ENCODE data around the gene PLCXD1.

Gene PLCXD1

GRCh38 chrX:316351-317325 lies 35.5 kb downstream of the PLCXD1 start:
- Histone ChIP-seq H3K27ac (peak overlapping the region; percentile 29), H3K4me1 (ENCODE audit: control insufficient read depth in 1 of 2, insufficient read depth in 1 of 2, low read depth in 1 of 2, low read length in 1 of 2) (peaks cover 16 to 24% of the 10 kb centered on the region in 2 experiments)
- no peak for TF ChIP-seq CTCF (IDR thresholded peaks at IDR 0.05)

DNA sequence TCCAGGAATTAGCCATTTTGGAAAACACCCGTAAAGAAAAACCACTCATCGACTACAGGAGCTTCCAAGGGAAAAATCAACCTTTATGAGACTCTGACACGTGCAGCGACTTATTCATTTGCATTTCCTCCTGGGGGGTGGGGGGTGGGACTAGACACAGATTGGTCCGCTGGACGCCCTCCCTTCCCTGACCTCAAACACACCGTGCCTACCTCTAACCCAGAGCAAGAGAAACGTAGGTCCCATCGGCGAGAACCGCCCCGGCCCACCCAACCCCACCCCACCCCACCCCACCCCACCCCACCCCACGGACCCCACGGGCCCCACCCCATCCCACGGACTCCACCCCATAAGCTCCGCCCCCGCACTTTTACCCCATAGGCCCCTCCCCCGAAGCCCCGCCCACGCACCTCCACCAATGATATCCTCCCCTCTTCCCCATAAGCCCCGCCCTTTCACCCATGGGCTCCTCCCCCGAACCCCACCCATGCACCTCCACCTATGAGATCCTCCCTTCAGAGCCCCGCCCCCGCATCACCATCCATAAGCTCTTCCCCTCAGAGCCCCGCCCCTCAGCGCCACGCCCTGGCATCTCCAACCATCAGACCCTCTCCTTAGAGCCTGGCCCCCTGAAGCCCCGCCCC lies 36.4 kb downstream of the PLCXD1 start:
- peaks cover 25% of the 10 kb centered on the region for H3K36me3 ChIP-seq
- peaks cover 18% of the 10 kb centered on the region for H3K27me3 ChIP-seq
- no peak for TF ChIP-seq CTCF (IDR thresholded peaks at IDR 0.05)
- H3K27ac ChIP-seq: peak overlapping the region; percentile 97
- no peaks in the 10 kb centered on the region for H3K9me3 ChIP-seq
- peaks cover 16 to 24% of the 10 kb centered on the region in 2 experiments for H3K4me1 ChIP-seq (ENCODE audit: control insufficient read depth in 1 of 2, insufficient read depth in 1 of 2, low read depth in 1 of 2, low read length in 1 of 2)
- peak overlapping the region; percentile 91 to 99 for H3K4me3 ChIP-seq (ENCODE audit: low read depth in 1 of 2, low read length in 1 of 2)

More at GRCh38 chrX:316351-317325, 35.5 kb downstream of the PLCXD1 start:
- Histone ChIP-seq H3K4me3 (ENCODE audit: low read depth in 1 of 2, low read length in 1 of 2) (no peak overlapping the region), H3K27me3 (peaks cover 15% of the 10 kb centered on the region), H3K9me3 (no peaks in the 10 kb centered on the region), H3K36me3 (peaks cover 34% of the 10 kb centered on the region)

- peaks cover 16 to 27% of the 10 kb centered on the region in 2 experiments for H3K4me1 ChIP-seq (ENCODE audit: control insufficient read depth in 1 of 2, insufficient read depth in 1 of 2, low read depth in 1 of 2, low read length in 1 of 2)
- H3K36me3 ChIP-seq: peaks cover 18% of the 10 kb centered on the region
- H3K9me3 ChIP-seq: no peaks in the 10 kb centered on the region
- H3K4me3 ChIP-seq (ENCODE audit: low read depth in 1 of 2, low read length in 1 of 2): peak overlapping the region; percentile 91 to 99
- peaks cover 25% of the 10 kb centered on the region for H3K27me3 ChIP-seq
- no peak for TF ChIP-seq CTCF (IDR thresholded peaks at IDR 0.05)
- H3K27ac ChIP-seq: peak overlapping the region; percentile 97
Measured at GRCh38 chrX:318068-318738, 37.0 kb downstream of the PLCXD1 start.

- H3K4me3 ChIP-seq (ENCODE audit: low read depth in 1 of 2, low read length in 1 of 2): peak within 1 kb of the TSS; percentile 91 to 99
- H3K27ac ChIP-seq: peak within 1 kb of the TSS; percentile 97
- H3K4me1 ChIP-seq (ENCODE audit: control insufficient read depth in 1 of 2, insufficient read depth in 1 of 2, low read depth in 1 of 2, low read length in 1 of 2): peaks cover 19 to 29% of the 10 kb centered on the region in 2 experiments
- H3K36me3 ChIP-seq: peaks cover 11% of the 10 kb centered on the region
- TF ChIP-seq CTCF (IDR thresholded peaks at IDR 0.05): no peak
- peaks cover 32% of the 10 kb centered on the region for H3K27me3 ChIP-seq
- no peaks in the 10 kb centered on the region for H3K9me3 ChIP-seq
Measured at GRCh38 chrX:318739-319578, 37.8 kb downstream of the PLCXD1 start, which contains the start of gene GTPBP6. GTPBP6 (minus strand) TSS chrX:318796; CDS start chrX:318787, 9 bp downstream.
